ENCODE data around the gene DGCR8. TPM values are rescaled to one million over a fixed set of nuclear protein-coding genes. Genes with fewer than 3 reads are reported as not detected.

DGCR8 gene
- total RNA-seq, 4 donors from 2014 or later: 13.2 to 56.2 (median 33.5) TPM

- H3K36me3 ChIP-seq: no peaks in the 10 kb centered on the region
- no peak for DNase-seq
- no peak overlapping the region for H3K27ac ChIP-seq
- intact Hi-C loops (cut with DNase I; ENCODE audit: low total_unique reads): no loop called here
- no peaks in the 10 kb centered on the region for H3K9me3 ChIP-seq
- no peaks in the 10 kb centered on the region for H3K27me3 ChIP-seq
- no peak for TF ChIP-seq POLR2A (IDR thresholded peaks at IDR 0.05)
- H3K4me1 ChIP-seq: peaks cover 0 to 43% of the 10 kb centered on the region in 2 donors
- no peak overlapping the region for H3K4me3 ChIP-seq
These were observed 56.0 kb downstream of the DGCR8 start for GRCh38 chr22:20135806-20136602.

- intact Hi-C loops (cut with DNase I; ENCODE audit: low total_unique reads): no loop called here
- Histone ChIP-seq H3K4me3 (no peak overlapping the region), H3K4me1 (peaks cover 0 to 43% of the 10 kb centered on the region in 2 donors), H3K27me3 (no peaks in the 10 kb centered on the region), H3K27ac (no peak overlapping the region), H3K9me3 (no peaks in the 10 kb centered on the region), H3K36me3 (no peaks in the 10 kb centered on the region)
- DNase-seq: no peak
- TF ChIP-seq CTCF (IDR thresholded peaks at IDR 0.05) (no peak), POLR2A (IDR thresholded peaks at IDR 0.05) (no peak)
These were observed 56.5 kb downstream of the DGCR8 start for GRCh38 chr22:20136603-20136873.

GRCh38 chr22:20137113-20137512 lies 57.1 kb downstream of the DGCR8 start:
- peaks cover 0 to 43% of the 10 kb centered on the region in 2 donors for H3K4me1 ChIP-seq
- no peak for TF ChIP-seq CTCF (IDR thresholded peaks at IDR 0.05)
- intact Hi-C loops (cut with DNase I; ENCODE audit: low total_unique reads): no loop called here

GRCh38 chr22:20137671-20138416 lies 57.8 kb downstream of the DGCR8 start:
- no peak for DNase-seq
- Histone ChIP-seq H3K36me3 (no peaks in the 10 kb centered on the region), H3K9me3 (no peaks in the 10 kb centered on the region), H3K27me3 (no peaks in the 10 kb centered on the region), H3K4me3 (no peak overlapping the region), H3K4me1 (peaks cover 0 to 37% of the 10 kb centered on the region in 2 donors), H3K27ac (peak overlapping the region in 1 of 2 donors; percentile 6)
- no peak for TF ChIP-seq CTCF (IDR thresholded peaks at IDR 0.05)
- TF ChIP-seq POLR2A (IDR thresholded peaks at IDR 0.05): no peak
- intact Hi-C loops (cut with DNase I; ENCODE audit: low total_unique reads): no loop called here

More at GRCh38 chr22:20137113-20137512, 57.1 kb downstream of the DGCR8 start:
- Histone ChIP-seq H3K9me3 (no peaks in the 10 kb centered on the region), H3K4me3 (no peak overlapping the region), H3K27me3 (no peaks in the 10 kb centered on the region), H3K27ac (no peak overlapping the region), H3K36me3 (no peaks in the 10 kb centered on the region)
- DNase-seq: no peak

- peak overlapping the region in 1 of 2 donors; percentile 6 for H3K27ac ChIP-seq
These were observed 58.3 kb downstream of the DGCR8 start for GRCh38 chr22:20138417-20138738.

More at GRCh38 chr22:20138417-20138738, 58.3 kb downstream of the DGCR8 start:
- intact Hi-C loops (cut with DNase I; ENCODE audit: low total_unique reads): no loop called here
- no peaks in the 10 kb centered on the region for H3K27me3 ChIP-seq
- TF ChIP-seq POLR2A (IDR thresholded peaks at IDR 0.05) (no peak), CTCF (IDR thresholded peaks at IDR 0.05) (no peak)
- H3K4me1 ChIP-seq: peaks cover 0 to 33% of the 10 kb centered on the region in 2 donors
- no peaks in the 10 kb centered on the region for H3K36me3 ChIP-seq
- no peak overlapping the region for H3K4me3 ChIP-seq
- no peaks in the 10 kb centered on the region for H3K9me3 ChIP-seq
- no peak for DNase-seq

Measured in uterus (tissue), 4 donors.